Measurements from ENCODE around the gene PLVAP. TPM values are rescaled to one million over a fixed set of nuclear protein-coding genes. Genes with fewer than 3 reads are reported as not detected.

PLVAP gene
- total RNA-seq, 1 donor from 2014 or later, result 0.95 TPM

DNA sequence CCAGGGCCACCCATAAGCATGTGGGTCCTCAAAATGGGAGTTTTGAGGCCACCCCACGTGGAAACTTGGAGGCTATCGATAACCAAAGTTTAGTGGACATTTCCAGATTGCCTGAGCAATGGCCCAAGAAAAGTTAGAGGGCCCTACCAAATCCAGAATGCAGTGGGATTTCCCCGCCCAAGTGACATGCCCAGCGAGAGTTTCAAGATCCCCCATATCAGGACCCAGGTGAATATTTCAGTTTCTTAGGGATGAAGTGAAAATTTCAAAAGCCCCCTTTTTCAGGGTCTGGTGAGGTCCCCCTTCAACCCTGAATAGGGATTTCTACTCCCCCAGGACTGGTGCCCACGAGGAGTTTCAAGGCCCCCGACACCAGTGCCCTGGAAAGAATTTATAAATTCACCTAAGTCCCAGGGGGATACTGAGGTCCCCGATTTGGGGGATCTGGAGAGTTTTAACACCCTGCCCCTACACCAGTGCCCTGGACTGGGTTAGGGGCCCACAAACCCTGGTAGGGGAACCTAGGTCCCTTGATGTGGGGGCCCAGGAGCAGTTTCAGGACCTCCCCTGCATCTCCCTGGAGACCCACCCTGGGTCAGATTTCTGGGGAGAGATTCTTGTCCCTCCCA is 27.6 kb upstream of the PLVAP start:
- Histone ChIP-seq H3K9ac (ENCODE audit: low read length) (no peak overlapping the region), H3K9me3 (ENCODE audit: insufficient read depth, low read depth, low read length) (no peaks in the 10 kb centered on the region), H3K4me1 (ENCODE audit: insufficient read depth, low read length) (peaks cover 6% of the 10 kb centered on the region), H4K20me1 (ENCODE audit: insufficient read depth, low read length) (no peaks in the 10 kb centered on the region), H3K36me3 (ENCODE audit: insufficient read depth, low read length) (no peaks in the 10 kb centered on the region), H3K27me3 (ENCODE audit: insufficient read depth, low read length) (no peaks in the 10 kb centered on the region), H3K27ac (ENCODE audit: low read depth, low read length) (no peak overlapping the region), H2AFZ (ENCODE audit: low read depth, low read length) (no peak overlapping the region), H3K79me2 (ENCODE audit: insufficient read depth, low read length) (no peaks in the 10 kb centered on the region), H3K4me2 (ENCODE audit: low read length) (no peak overlapping the region), H3K4me3 (ENCODE audit: insufficient read depth, low read depth, low read length) (no peak overlapping the region)
- Mint-ChIP-seq H3K4me3 (ENCODE audit: unreplicated experiment) (peak overlapping the region; percentile 94), H3K27me3 (ENCODE audit: low read depth, unreplicated experiment) (no peaks in the 10 kb centered on the region), H3K36me3 (ENCODE audit: low read depth, unreplicated experiment) (peaks cover 9% of the 10 kb centered on the region), H3K27ac (ENCODE audit: unreplicated experiment) (peak overlapping the region; percentile 86), H3K9me3 (ENCODE audit: unreplicated experiment) (no peaks in the 10 kb centered on the region), H3K4me1 (ENCODE audit: low read depth, unreplicated experiment) (peaks cover 17% of the 10 kb centered on the region)
- DNase-seq (ENCODE audit: low read depth) (no peak), FAIRE-seq (no peak)
- TF ChIP-seq, protein P1, sequence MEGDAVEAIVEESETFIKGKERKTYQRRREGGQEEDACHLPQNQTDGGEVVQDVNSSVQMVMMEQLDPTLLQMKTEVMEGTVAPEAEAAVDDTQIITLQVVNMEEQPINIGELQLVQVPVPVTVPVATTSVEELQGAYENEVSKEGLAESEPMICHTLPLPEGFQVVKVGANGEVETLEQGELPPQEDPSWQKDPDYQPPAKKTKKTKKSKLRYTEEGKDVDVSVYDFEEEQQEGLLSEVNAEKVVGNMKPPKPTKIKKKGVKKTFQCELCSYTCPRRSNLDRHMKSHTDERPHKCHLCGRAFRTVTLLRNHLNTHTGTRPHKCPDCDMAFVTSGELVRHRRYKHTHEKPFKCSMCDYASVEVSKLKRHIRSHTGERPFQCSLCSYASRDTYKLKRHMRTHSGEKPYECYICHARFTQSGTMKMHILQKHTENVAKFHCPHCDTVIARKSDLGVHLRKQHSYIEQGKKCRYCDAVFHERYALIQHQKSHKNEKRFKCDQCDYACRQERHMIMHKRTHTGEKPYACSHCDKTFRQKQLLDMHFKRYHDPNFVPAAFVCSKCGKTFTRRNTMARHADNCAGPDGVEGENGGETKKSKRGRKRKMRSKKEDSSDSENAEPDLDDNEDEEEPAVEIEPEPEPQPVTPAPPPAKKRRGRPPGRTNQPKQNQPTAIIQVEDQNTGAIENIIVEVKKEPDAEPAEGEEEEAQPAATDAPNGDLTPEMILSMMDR (IDR thresholded peaks at IDR 0.05; ENCODE audit: insufficient read depth, low read depth, low read length), result no peak
- no peak for TF ChIP-seq EZH2 (IDR thresholded peaks at IDR 0.05; ENCODE audit: insufficient read depth, low read length)

DNA sequence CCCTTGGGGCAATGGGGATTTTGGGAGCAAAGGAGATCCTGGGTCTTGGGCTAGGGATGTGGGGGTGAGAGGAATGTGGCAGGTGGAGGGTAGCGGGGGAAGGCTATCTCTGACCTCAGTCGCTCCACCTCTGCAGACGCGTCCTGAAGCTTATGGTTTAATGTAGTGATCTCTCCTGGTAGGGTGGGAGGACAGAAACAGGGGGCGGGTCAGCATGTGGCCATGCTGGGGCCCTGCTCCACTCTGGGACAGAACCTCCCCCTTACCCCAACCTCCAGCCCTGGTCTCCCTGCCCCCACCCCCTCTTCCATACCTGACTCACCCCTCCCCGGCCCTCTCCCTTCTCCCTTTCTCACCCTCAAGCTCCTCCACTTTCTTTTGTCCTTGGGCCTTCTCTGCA is 26.9 kb upstream of the PLVAP start:
- no peak overlapping the region for H3K27ac ChIP-seq (ENCODE audit: low read depth, low read length)
- Mint-ChIP-seq H3K4me3 (ENCODE audit: unreplicated experiment) (peak overlapping the region; percentile 94), H3K36me3 (ENCODE audit: low read depth, unreplicated experiment) (peaks cover 9% of the 10 kb centered on the region), H3K27me3 (ENCODE audit: low read depth, unreplicated experiment) (no peaks in the 10 kb centered on the region), H3K4me1 (ENCODE audit: low read depth, unreplicated experiment) (peaks cover 17% of the 10 kb centered on the region), H3K27ac (ENCODE audit: unreplicated experiment) (peak overlapping the region; percentile 77), H3K9me3 (ENCODE audit: unreplicated experiment) (no peaks in the 10 kb centered on the region)
- H4K20me1 ChIP-seq (ENCODE audit: insufficient read depth, low read length), result no peaks in the 10 kb centered on the region
- no peak overlapping the region for H3K4me3 ChIP-seq (ENCODE audit: insufficient read depth, low read depth, low read length)
- TF ChIP-seq, protein P1 (IDR thresholded peaks at IDR 0.05; ENCODE audit: insufficient read depth, low read depth, low read length), result no peak
- no peak for TF ChIP-seq EZH2 (IDR thresholded peaks at IDR 0.05; ENCODE audit: insufficient read depth, low read length)
- no peak overlapping the region for H3K9ac ChIP-seq (ENCODE audit: low read length)
- no peaks in the 10 kb centered on the region for H3K36me3 ChIP-seq (ENCODE audit: insufficient read depth, low read length)
- no peaks in the 10 kb centered on the region for H3K79me2 ChIP-seq (ENCODE audit: insufficient read depth, low read length)
- FAIRE-seq (no peak), DNase-seq (ENCODE audit: low read depth) (no peak)
- H3K27me3 ChIP-seq (ENCODE audit: insufficient read depth, low read length), result no peaks in the 10 kb centered on the region
- no peaks in the 10 kb centered on the region for H3K9me3 ChIP-seq (ENCODE audit: insufficient read depth, low read depth, low read length)
- H3K4me2 ChIP-seq (ENCODE audit: low read length), result no peak overlapping the region
- no peak overlapping the region for H2AFZ ChIP-seq (ENCODE audit: low read depth, low read length)
- H3K4me1 ChIP-seq (ENCODE audit: insufficient read depth, low read length), result peaks cover 6% of the 10 kb centered on the region
